Endothelial cell of umbilical vein (primary cell): ENCODE measurements around the gene MYOF.

Source experiments
- CTCF ChIP-seq, 2 donors: IDR thresholded peaks; 1 replicate in 1 of 2; 2 replicates in 1 of 2; pipeline ENCODE4 v1.5.1; 2011; ENCODE audit warnings: low read length in 2 of 2, mild to moderate bottlenecking in 2 of 2, moderate library complexity in 2 of 2, control low read depth in 1 of 2, inconsistent platforms in 1 of 2, low read depth in 1 of 2; ENCODE audit not compliant: insufficient read depth in 1 of 2; ENCODE audit errors: extremely low read depth in 1 of 2
- EZH2 ChIP-seq: IDR thresholded peaks from 2 replicates; pipeline ENCODE4 v1.6.1; 2012; ENCODE audit warnings: borderline replicate concordance, low read depth, mild to moderate bottlenecking, moderate library complexity, low read length, inconsistent platforms; ENCODE audit not compliant: severe bottlenecking
- FOS ChIP-seq: IDR thresholded peaks from 2 replicates; pipeline ENCODE4 v1.6.1; 2011; ENCODE audit warnings: mild to moderate bottlenecking, low read length, moderate library complexity, borderline replicate concordance; ENCODE audit not compliant: insufficient read depth
- GATA2 ChIP-seq: IDR thresholded peaks from 2 replicates; pipeline ENCODE4 v1.7.0; 2011; ENCODE audit warnings: low read depth, mild to moderate bottlenecking, moderate library complexity, mixed read lengths, low read length; ENCODE audit not compliant: insufficient read length, insufficient read depth
- JUN ChIP-seq: IDR thresholded peaks from 2 replicates; pipeline ENCODE4 v1.6.1; 2011; ENCODE audit warnings: borderline replicate concordance, low read depth; ENCODE audit not compliant: insufficient read length, insufficient read depth
- MAX ChIP-seq: IDR thresholded peaks from 2 replicates; pipeline ENCODE4 v1.6.1; 2011; ENCODE audit not compliant: insufficient read depth, insufficient read length
- MYC ChIP-seq: IDR thresholded peaks from one replicate; pipeline ENCODE4 v1.6.1; 2011; ENCODE audit warnings: mild to moderate bottlenecking, low read depth, low read length
- POLR2A ChIP-seq: IDR thresholded peaks from 2 replicates; pipeline ENCODE4 v1.6.1; 2012; ENCODE audit warnings: low read depth, mild to moderate bottlenecking, control low read depth, low read length
- POLR2AphosphoS5 ChIP-seq: IDR thresholded peaks from 2 replicates; pipeline ENCODE4 v1.6.1; 2012; ENCODE audit warnings: low read depth, mild to moderate bottlenecking, control low read depth, low read length, moderate library complexity; ENCODE audit not compliant: insufficient read depth

GRCh38 chr10:93267521-93267920 lies 214.6 kb downstream of the MYOF start:
- no peak for TF ChIP-seq FOS
- no peak for TF ChIP-seq JUN
- TF ChIP-seq CTCF (IDR thresholded peaks at IDR 0.05; ENCODE audit: extremely low read depth in 1 of 2, insufficient read depth in 1 of 2, low read depth in 1 of 2, low read length in 2 of 2), result no peak
- no peak for TF ChIP-seq POLR2A
- TF ChIP-seq MAX, result no peak
- TF ChIP-seq POLR2AphosphoS5, result no peak
- no peak for TF ChIP-seq EZH2
- no peak for TF ChIP-seq MYC
- no peak for TF ChIP-seq GATA2
